DMS79 (cell line): ENCODE data around the gene CTXN1.

Experiments used
- DNase-seq: peaks from one replicate; lab custom pipeline; 2025; lab: John Stamatoyannopoulos, UW

The CTXN1 gene

GRCh38 chr19:7914099-7914498 lies 11.8 kb downstream of the CTXN1 start:
- DNase-seq, result no peak

- DNase-seq, result no peak
These were observed 12.3 kb downstream of the CTXN1 start for GRCh38 chr19:7913652-7914051.

GRCh38 chr19:7912697-7913564 lies 13.0 kb downstream of the CTXN1 start:
- DNase-seq, result no peak

- DNase-seq, result no peak
These were observed 13.7 kb downstream of the CTXN1 start for GRCh38 chr19:7912144-7912696.

- DNase-seq, result no peak
These were observed 14.3 kb downstream of the CTXN1 start for GRCh38 chr19:7911508-7912143.

- no peak for DNase-seq
These were observed 15.4 kb downstream of the CTXN1 start for GRCh38 chr19:7910321-7911161.

GRCh38 chr19:7909471-7910067 lies 16.4 kb downstream of the CTXN1 start:
- no peak for DNase-seq

- DNase-seq, result no peak
These were observed 17.0 kb downstream of the CTXN1 start for GRCh38 chr19:7908742-7909461.

- DNase-seq, result no peak
These were observed 17.7 kb downstream of the CTXN1 start for GRCh38 chr19:7908078-7908699.

GRCh38 chr19:7907544-7907943 lies 18.4 kb downstream of the CTXN1 start:
- no peak for DNase-seq

GRCh38 chr19:7907122-7907521 lies 18.8 kb downstream of the CTXN1 start:
- no peak for DNase-seq

- DNase-seq, result no peak
These were observed 20.1 kb downstream of the CTXN1 start for GRCh38 chr19:7905859-7906258.

GRCh38 chr19:7905268-7905667 lies 20.7 kb downstream of the CTXN1 start:
- DNase-seq, result no peak

- no peak for DNase-seq
These were observed 21.6 kb downstream of the CTXN1 start for GRCh38 chr19:7904074-7905020.

GRCh38 chr19:7903244-7904073 lies 22.5 kb downstream of the CTXN1 start, which contains the start of gene MAP2K7:
Gene MAP2K7, plus strand, starts transcription at chr19:7903877. Its CDS starts 68 bp downstream, at chr19:7903945.
- peak; percentile 97 for DNase-seq

GRCh38 chr19:7902796-7903243 lies 23.1 kb downstream of the CTXN1 start:
- no peak for DNase-seq

- DNase-seq, result no peak
These were observed 24.6 kb downstream of the CTXN1 start for GRCh38 chr19:7901337-7901736.

GRCh38 chr19:7900931-7901330 lies 25.0 kb downstream of the CTXN1 start:
- no peak for DNase-seq
